T-helper 1 cell treated with Interleukin-12 subunit alpha and Interleukin-12 subunit beta and Interleukin-4 antibody, amounts not matched to agents 30 μg/mL and 1 μg/mL, for 36 hours (primary cell): ENCODE data around the gene S1PR5.
A peak's percentile ranks its signal among the peaks of the same experiment; 100 is the strongest.

Source experiments
- H3K27ac Mint-ChIP-seq: one replicate; pipeline ENCODE4 v1.8.0; 2021; ENCODE audit warnings: mild to moderate bottlenecking, mixed read lengths
- H3K27me3 Mint-ChIP-seq: one replicate; pipeline ENCODE4 v1.8.0; 2021; ENCODE audit warnings: low read depth, mixed read lengths
- H3K36me3 Mint-ChIP-seq: one replicate; pipeline ENCODE4 v1.8.0; 2021; ENCODE audit warnings: low read depth, mixed read lengths
- H3K4me1 Mint-ChIP-seq: one replicate; pipeline ENCODE4 v1.8.0; 2021; ENCODE audit warnings: low read depth, mixed read lengths
- H3K4me3 Mint-ChIP-seq: one replicate; pipeline ENCODE4 v1.8.0; 2021; ENCODE audit warnings: mild to moderate bottlenecking, moderate library complexity, mixed read lengths
- H3K9me3 Mint-ChIP-seq: one replicate; pipeline ENCODE4 v1.8.0; 2021; ENCODE audit warnings: mixed read lengths

S1PR5 gene

GRCh38 chr19:10514211-10515145 is 2.8 kb downstream of the S1PR5 start:
- Mint-ChIP-seq H3K36me3 (peaks cover 3% of the 10 kb centered on the region), H3K27me3 (peaks cover 66% of the 10 kb centered on the region), H3K4me3 (no peak overlapping the region), H3K4me1 (peaks cover 21% of the 10 kb centered on the region), H3K27ac (no peak overlapping the region), H3K9me3 (no peaks in the 10 kb centered on the region)

- Mint-ChIP-seq H3K27ac (no peak overlapping the region), H3K4me3 (no peak overlapping the region), H3K9me3 (no peaks in the 10 kb centered on the region), H3K27me3 (peaks cover 53% of the 10 kb centered on the region), H3K36me3 (no peaks in the 10 kb centered on the region), H3K4me1 (peaks cover 17% of the 10 kb centered on the region)
Measured at GRCh38 chr19:10513223-10513622, 4.0 kb downstream of the S1PR5 start.

- Mint-ChIP-seq H3K27ac (no peak overlapping the region), H3K4me3 (no peak overlapping the region), H3K4me1 (peaks cover 16% of the 10 kb centered on the region), H3K9me3 (no peaks in the 10 kb centered on the region), H3K27me3 (peaks cover 34% of the 10 kb centered on the region), H3K36me3 (no peaks in the 10 kb centered on the region)
Measured at GRCh38 chr19:10510301-10510802, 6.9 kb downstream of the S1PR5 start.

DNA sequence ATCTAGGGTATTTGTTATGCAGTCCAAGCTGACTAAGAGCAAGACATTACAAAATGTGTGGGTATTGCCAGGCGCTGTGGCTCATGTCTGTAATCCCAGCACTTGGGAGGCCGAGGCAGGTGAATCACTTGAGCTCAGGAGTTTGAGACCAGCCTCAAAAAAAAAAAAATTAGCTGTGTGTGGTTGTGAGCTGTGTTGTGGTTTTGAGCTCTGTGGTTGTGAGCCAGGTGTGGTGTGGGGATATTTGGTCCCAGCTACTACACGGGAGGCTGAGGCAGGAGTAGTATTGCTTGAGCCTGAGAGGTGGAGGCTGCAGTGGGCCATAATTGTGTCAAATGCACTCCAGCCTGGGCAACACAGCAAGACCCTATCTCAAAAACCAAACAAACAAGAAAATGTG is 8.5 kb downstream of the S1PR5 start:
- Mint-ChIP-seq H3K36me3 (no peaks in the 10 kb centered on the region), H3K27ac (no peak overlapping the region), H3K9me3 (no peaks in the 10 kb centered on the region), H3K4me3 (no peak overlapping the region), H3K27me3 (peaks cover 18% of the 10 kb centered on the region), H3K4me1 (peaks cover 16% of the 10 kb centered on the region)

DNA sequence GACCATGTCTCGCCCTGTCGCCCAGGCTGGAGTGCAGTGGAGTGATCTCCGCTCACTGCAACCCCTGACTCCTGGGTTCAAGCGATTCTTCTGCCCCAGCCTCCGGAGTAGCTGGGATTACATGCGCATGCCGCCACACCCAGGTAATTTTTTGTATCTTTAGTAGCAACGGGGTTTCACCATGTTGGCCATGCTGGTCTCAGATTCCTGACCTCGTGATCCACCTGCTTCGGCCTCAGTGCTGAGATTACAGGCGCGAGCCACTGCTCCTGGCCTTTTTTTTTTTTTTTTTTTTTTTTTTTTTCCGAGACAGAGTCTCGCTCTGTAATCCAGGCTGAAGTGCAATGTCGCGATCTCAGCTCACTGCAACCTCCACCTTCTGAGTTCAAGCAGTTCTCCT is 9.2 kb downstream of the S1PR5 start:
- H3K4me1 Mint-ChIP-seq: peaks cover 18% of the 10 kb centered on the region
- no peak overlapping the region for H3K27ac Mint-ChIP-seq
- no peaks in the 10 kb centered on the region for H3K9me3 Mint-ChIP-seq
- peaks cover 11% of the 10 kb centered on the region for H3K27me3 Mint-ChIP-seq
- no peaks in the 10 kb centered on the region for H3K36me3 Mint-ChIP-seq
- H3K4me3 Mint-ChIP-seq: no peak overlapping the region

DNA sequence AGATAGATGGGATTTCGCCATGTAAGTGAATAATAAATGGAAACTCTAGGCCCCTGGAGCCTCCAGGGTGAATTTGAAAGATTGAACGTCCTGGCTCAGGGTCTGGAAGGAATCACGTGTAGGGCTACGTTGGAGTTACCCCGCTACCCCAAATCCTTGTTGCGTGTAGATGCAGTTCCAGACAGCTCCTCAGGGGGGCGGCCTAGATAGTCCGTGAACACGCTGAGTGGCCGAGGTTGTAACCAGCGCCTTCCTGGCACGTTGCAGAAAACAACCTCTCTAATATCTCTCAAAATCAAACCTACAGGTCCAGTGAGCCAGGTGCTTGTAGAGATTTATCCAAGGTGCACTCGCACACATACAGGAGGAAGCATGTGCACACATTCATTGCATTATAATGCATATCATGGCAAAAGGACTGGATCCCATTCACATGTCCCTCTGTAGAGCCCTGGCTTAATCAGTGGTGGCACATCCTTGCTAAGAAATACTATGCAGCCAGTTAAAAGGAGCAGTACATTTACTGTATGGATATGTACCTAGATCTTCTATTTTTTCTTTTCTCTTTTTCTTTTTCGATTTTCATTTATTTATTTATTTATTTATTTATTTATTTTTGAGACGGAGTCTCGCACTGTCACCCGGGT is 11.5 kb downstream of the S1PR5 start:
- H3K4me1 Mint-ChIP-seq: peaks cover 25% of the 10 kb centered on the region
- no peaks in the 10 kb centered on the region for H3K27me3 Mint-ChIP-seq
- peak overlapping the region; percentile 70 for H3K27ac Mint-ChIP-seq
- H3K9me3 Mint-ChIP-seq: no peaks in the 10 kb centered on the region
- peak overlapping the region; percentile 32 for H3K4me3 Mint-ChIP-seq
- H3K36me3 Mint-ChIP-seq: peaks cover 2% of the 10 kb centered on the region

- H3K9me3 Mint-ChIP-seq: no peaks in the 10 kb centered on the region
- H3K36me3 Mint-ChIP-seq: peaks cover 14% of the 10 kb centered on the region
- H3K4me3 Mint-ChIP-seq: peak within 1 kb of the TSS; percentile 94
- H3K4me1 Mint-ChIP-seq: peaks cover 32% of the 10 kb centered on the region
- peak within 1 kb of the TSS; percentile 98 for H3K27ac Mint-ChIP-seq
- no peaks in the 10 kb centered on the region for H3K27me3 Mint-ChIP-seq
Measured at GRCh38 chr19:10503002-10503789, 14.1 kb downstream of the S1PR5 start, which contains the start of gene KEAP1. Gene KEAP1, minus strand, starts transcription at chr19:10503356. Its CDS starts 3,323 bp downstream, at chr19:10500033.

GRCh38 chr19:10502524-10503001 is 14.7 kb downstream of the S1PR5 start:
- H3K4me1 Mint-ChIP-seq: peaks cover 33% of the 10 kb centered on the region
- peak overlapping the region; percentile 90 for H3K4me3 Mint-ChIP-seq
- H3K9me3 Mint-ChIP-seq: no peaks in the 10 kb centered on the region
- H3K27ac Mint-ChIP-seq: peak overlapping the region; percentile 91
- H3K36me3 Mint-ChIP-seq: peaks cover 15% of the 10 kb centered on the region
- no peaks in the 10 kb centered on the region for H3K27me3 Mint-ChIP-seq

DNA sequence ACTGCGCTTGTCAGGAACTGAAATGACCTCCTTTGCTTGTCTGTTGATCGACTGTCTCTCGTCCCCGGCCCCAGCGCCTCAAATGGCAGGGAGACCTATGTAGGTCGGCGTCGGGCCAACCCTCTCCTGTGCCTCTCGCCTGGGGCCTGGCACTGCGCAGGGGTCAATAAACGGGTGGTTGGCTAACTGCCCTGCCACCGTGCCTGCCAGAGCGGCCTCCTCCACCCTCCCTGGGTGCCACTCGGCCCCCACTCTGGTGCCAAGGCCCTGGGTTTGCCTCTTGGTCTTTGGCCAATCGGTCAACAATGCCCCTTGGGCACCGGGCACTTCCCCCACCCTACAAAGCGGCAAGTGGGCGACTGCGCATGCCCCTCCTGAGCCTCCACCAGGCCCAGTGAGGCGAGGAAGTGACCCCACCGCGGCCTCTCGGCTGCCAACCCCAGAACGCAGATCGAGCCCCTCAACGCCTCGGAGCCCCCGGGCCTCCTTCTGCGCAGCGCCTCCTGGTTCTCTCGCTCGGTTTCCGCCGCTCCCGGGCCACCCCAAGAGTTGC is 15.2 kb downstream of the S1PR5 start:
- no peaks in the 10 kb centered on the region for H3K9me3 Mint-ChIP-seq
- H3K27ac Mint-ChIP-seq: peak overlapping the region; percentile 91
- H3K27me3 Mint-ChIP-seq: no peaks in the 10 kb centered on the region
- H3K4me3 Mint-ChIP-seq: peak overlapping the region; percentile 90
- H3K36me3 Mint-ChIP-seq: peaks cover 18% of the 10 kb centered on the region
- peaks cover 37% of the 10 kb centered on the region for H3K4me1 Mint-ChIP-seq

DNA sequence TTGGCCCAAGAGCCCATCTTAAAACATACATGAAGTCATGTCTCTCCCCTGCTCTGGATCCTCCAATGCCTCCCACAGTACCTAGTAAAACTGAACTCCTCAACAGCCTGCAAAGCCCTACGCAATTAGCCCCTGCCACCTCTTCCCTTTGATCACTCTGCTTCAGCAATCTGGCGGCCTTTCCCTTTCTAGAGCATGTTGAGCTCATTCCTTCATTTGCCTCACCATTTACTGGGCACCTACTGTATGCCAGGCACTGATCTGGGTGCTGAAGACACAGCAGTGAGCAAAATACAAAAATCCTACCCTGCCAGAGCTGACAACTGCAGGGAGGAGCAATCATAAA is 17.0 kb downstream of the S1PR5 start:
- peaks cover 32% of the 10 kb centered on the region for H3K4me1 Mint-ChIP-seq
- peak overlapping the region; percentile 70 for H3K4me3 Mint-ChIP-seq
- peaks cover 22% of the 10 kb centered on the region for H3K36me3 Mint-ChIP-seq
- H3K9me3 Mint-ChIP-seq: no peaks in the 10 kb centered on the region
- H3K27me3 Mint-ChIP-seq: no peaks in the 10 kb centered on the region
- peak overlapping the region; percentile 67 for H3K27ac Mint-ChIP-seq

DNA sequence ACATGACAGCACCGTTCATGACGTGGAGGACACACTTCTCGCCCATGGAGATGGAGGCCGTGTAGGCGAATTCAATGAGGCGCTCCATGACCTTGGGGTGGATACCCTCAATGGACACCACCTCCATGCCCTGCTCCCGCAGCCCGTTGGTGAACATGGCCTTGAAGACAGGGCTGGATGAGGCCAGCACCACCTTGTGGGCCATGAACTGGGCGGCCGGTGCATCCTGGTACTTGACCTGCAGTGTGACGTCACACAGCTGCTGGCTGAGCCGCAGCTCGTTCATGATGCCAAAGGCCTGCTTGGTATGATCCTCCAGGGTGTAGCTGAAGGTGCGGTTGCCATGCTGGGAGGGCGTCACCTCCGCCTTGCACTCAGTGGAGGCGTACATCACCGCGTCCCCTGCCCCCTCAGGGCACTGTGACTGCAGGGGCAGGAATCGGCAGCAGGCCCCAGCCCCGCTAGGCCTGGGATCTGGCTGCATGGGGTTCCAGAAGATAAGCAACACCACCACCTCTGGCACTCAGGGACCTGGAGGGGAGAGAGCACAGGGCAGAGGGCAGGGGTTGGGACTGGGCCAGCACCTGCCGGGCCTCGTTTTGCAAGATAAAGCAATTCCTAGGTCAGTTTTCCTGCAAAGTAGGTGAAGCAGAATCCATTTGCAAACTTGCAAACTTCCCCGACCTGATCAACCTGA is 17.5 kb downstream of the S1PR5 start:
- Mint-ChIP-seq H3K27ac (peak overlapping the region; percentile 94), H3K27me3 (no peaks in the 10 kb centered on the region), H3K4me1 (peaks cover 32% of the 10 kb centered on the region), H3K36me3 (peaks cover 22% of the 10 kb centered on the region), H3K9me3 (no peaks in the 10 kb centered on the region), H3K4me3 (peak overlapping the region; percentile 70)

DNA sequence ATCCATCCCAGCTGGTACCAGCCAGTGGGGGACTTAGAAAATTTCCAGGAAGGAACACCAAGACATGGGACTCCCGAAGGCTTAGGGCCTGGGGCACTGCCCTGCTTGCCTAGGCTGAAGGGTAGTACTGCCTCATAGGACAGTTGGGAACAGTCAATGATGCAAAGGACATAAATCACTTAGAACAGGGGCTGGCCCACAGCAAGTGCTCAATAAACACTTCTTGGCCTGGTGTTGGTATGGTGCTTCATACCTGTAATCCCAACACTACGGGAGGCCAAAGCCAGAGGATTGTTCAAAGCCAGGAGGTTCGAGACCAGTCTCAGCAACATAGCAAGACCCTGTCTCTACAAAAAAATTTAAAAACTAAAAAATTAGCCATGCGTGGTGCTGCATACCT is 19.9 kb downstream of the S1PR5 start:
- Mint-ChIP-seq H3K36me3 (peaks cover 26% of the 10 kb centered on the region), H3K27me3 (no peaks in the 10 kb centered on the region), H3K4me1 (peaks cover 29% of the 10 kb centered on the region), H3K9me3 (no peaks in the 10 kb centered on the region), H3K27ac (peak overlapping the region; percentile 80), H3K4me3 (no peak overlapping the region)

DNA sequence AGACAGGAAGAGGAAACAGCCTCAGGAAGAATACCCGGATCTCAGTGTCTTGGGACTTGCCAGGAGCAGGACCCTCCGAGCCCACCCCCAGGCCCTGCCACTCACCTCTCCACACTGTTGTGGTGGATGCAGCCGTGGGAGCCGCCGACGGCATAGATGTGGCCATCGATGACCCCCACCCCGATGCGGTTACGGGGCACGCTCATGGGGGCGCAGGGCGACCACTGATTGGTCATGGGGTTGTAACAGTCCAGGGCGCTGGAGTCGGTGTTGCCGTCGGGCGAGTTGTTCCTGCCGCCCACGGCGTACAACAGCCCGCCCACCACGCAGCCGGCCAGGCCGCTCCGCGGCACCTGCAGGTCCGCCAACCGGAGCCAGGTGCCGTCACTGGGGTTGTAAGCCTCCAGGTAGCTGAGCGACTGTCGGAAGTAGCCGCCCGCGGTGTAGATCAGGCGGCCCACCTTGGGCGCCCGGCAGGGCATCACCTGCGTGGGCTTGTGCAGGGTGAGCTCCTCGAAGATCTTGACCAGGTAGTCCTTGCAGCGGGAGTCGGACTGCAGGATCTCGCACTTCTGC is 25.7 kb downstream of the S1PR5 start:
- no peaks in the 10 kb centered on the region for H3K4me1 Mint-ChIP-seq
- no peaks in the 10 kb centered on the region for H3K9me3 Mint-ChIP-seq
- H3K4me3 Mint-ChIP-seq: no peak overlapping the region
- H3K27me3 Mint-ChIP-seq: no peaks in the 10 kb centered on the region
- H3K36me3 Mint-ChIP-seq: peaks cover 28% of the 10 kb centered on the region
- no peak overlapping the region for H3K27ac Mint-ChIP-seq
